Measurements from ENCODE around the gene GPR68.

DNA sequence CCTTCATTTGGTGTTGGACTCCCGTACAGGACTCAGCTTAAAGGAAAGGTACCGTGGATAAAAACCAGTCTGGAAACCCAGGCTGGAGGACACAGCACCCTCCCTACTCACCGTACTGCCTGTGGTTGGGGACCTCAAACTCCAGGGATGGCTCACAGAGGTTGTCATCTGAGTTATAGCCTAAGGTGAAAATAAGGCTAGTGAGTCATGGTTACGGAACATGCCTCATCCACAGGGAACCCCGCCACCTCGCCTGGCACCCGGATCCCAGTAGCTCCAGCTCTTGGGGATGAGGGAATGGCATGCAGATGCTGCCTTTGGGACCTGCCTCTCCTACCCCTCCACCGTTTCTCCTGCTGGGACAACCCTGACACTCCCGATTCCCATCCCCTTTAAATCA lies 36.8 kb upstream of the GPR68 start:
- TF ChIP-seq, protein P1, sequence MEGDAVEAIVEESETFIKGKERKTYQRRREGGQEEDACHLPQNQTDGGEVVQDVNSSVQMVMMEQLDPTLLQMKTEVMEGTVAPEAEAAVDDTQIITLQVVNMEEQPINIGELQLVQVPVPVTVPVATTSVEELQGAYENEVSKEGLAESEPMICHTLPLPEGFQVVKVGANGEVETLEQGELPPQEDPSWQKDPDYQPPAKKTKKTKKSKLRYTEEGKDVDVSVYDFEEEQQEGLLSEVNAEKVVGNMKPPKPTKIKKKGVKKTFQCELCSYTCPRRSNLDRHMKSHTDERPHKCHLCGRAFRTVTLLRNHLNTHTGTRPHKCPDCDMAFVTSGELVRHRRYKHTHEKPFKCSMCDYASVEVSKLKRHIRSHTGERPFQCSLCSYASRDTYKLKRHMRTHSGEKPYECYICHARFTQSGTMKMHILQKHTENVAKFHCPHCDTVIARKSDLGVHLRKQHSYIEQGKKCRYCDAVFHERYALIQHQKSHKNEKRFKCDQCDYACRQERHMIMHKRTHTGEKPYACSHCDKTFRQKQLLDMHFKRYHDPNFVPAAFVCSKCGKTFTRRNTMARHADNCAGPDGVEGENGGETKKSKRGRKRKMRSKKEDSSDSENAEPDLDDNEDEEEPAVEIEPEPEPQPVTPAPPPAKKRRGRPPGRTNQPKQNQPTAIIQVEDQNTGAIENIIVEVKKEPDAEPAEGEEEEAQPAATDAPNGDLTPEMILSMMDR (IDR thresholded peaks at IDR 0.05; ENCODE audit: low read depth, low read length, poor library complexity, severe bottlenecking) = no peak
- TF ChIP-seq EZH2phosphoT487 (IDR thresholded peaks at IDR 0.05; ENCODE audit: borderline replicate concordance, low read length) = no peak
